ENCODE data around the gene PREX1. TPM values are rescaled to one million over a fixed set of nuclear protein-coding genes. Genes with fewer than 3 reads are reported as not detected.

Gene PREX1
- total and polyA plus RNA-seq, 9 donors = 16.7 to 32.5 (median 22.5) TPM

DNA sequence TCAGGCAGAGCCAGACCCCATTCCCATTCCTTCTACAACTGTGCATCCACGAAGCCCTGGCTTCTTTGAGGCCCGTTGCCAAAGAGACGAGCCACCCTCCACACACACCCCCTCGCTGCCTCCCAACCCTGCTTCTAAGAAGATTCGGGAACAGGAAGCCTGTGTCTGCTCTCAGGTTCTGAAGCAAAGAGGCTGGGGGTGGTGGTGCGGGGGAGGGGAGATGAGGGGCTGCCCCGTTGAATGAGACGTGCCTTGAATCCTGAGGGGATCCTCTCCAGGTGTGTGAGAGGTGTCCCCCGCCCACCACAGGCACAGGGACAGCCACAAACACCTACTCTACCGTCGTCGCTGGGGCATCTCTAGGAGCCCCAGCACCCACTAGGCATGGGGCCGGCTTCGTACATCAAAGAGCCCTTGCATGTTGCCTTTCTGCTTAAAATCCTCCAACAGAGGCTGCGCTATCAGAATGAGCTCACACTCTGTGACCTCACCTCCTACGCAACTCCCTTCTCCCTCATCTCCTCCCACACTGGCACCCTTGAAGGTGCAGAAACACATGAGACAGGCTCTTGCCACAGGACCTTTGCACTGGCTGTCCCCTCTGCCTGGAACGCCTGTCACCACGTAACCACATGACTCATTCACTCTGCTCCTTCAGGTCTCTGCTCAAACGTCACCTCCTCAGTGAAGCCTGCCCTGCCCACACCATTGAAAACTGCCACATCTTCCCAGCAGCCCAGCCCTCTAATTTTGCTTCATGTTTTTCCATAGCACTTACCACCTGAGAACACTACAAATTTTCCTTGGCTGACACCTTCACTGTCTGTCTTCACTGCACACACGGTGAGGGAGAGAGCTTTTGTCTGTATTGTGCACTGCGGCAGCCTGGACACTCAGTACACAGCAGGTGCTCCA lies 58.5 kb downstream of the PREX1 start:
- Histone ChIP-seq H3K9me3 (replicated peaks; ENCODE audit: control insufficient read depth, low read depth, low read length) (no peaks in the 10 kb centered on the region), H3K27me3 (ENCODE audit: control insufficient read depth, insufficient read depth, low read length) (no peaks in the 10 kb centered on the region), H3K36me3 (ENCODE audit: control insufficient read depth, insufficient read depth, low read length) (no peaks in the 10 kb centered on the region), H3K4me1 (ENCODE audit: control insufficient read depth, insufficient read depth, low read length) (peaks cover 10% of the 10 kb centered on the region), H3K27ac (ENCODE audit: low read length) (no peak overlapping the region), H3K4me3 (ENCODE audit: low read length) (no peak overlapping the region)
- DNase-seq = no peak
- 69% methylated on average over 13 of the region's 21 CpGs for WGBS (ENCODE audit: insufficient coverage)

DNA sequence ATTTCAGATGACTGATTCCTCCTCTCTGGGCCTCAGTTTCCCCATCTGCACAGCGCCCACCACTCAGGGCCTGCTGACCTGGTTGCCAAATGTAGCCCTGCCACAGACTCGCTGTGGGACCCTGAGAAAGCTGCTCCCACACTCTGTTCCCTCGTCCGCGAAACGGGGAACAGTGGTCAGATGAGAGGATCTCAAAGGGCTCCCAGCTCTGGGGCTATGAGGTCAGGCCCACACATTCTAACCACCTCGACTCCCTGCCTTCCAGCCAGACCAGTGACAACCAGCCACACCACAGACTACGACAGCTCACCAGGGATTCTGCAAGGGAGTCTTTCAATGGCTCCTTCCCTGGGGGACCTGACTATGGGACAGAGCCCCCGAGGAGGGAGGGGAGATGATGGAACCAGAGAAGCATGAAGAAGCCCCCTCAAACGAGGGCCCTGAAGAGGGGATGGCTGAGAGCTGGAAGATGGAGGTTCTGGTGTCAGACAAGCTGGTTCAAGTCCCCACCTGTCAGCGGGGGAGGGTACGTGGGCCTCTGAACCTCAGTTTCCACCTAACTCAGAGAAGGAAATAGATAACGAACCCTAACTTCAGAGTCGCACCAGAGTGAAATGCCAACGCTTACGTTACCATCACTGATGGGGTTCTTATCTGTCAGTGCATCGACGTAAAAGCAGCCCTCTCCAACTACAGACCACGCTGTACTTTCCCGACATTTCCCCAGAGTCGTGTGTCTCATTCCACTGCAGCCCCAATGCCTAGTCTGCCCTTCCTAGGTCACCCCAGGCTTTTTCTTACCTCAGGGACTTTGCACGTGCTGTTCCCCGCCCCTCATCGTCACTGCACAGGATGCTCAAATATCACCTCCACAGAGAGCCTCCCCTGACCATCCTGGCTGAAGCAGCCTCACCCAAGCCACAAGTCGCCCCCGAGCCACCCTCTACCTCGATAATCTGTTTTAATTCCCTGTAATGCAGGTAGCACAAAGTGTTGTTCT lies 60.5 kb downstream of the PREX1 start:
- DNase-seq = no peak
- no peak overlapping the region for H3K4me3 ChIP-seq (ENCODE audit: low read length)
- peaks cover 10% of the 10 kb centered on the region for H3K4me1 ChIP-seq (ENCODE audit: control insufficient read depth, insufficient read depth, low read length)
- no peak overlapping the region for H3K27ac ChIP-seq (ENCODE audit: low read length)
- H3K9me3 ChIP-seq (replicated peaks; ENCODE audit: control insufficient read depth, low read depth, low read length) = no peaks in the 10 kb centered on the region
- no peaks in the 10 kb centered on the region for H3K27me3 ChIP-seq (ENCODE audit: control insufficient read depth, insufficient read depth, low read length)
- H3K36me3 ChIP-seq (ENCODE audit: control insufficient read depth, insufficient read depth, low read length) = no peaks in the 10 kb centered on the region
- WGBS (ENCODE audit: insufficient coverage) = 84% methylated on average over 23 of the region's 27 CpGs

DNA sequence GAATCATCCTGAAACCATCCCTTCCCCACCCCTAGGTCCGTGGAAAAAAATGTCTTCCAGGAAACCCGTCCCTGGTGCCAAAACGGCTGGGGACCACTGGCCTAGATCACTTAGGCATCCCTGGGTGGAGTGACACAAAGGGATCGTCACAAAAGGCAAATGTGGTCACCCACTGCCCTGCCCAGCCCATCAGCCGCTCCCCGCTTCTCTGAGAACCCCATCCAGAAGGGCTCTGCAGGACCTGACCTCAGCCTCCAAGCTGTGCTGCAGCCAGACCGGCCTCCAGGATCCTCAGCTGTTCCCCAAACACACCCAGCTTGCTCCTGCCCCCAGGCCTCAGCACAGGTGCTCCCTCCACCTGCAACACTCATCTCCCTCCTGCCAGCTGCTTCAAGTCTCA lies 61.6 kb downstream of the PREX1 start:
- DNase-seq = no peak
- 89% methylated on average over 7 of the region's 7 CpGs for WGBS (ENCODE audit: insufficient coverage)
- H3K9me3 ChIP-seq (replicated peaks; ENCODE audit: control insufficient read depth, low read depth, low read length) = no peaks in the 10 kb centered on the region
- H3K36me3 ChIP-seq (ENCODE audit: control insufficient read depth, insufficient read depth, low read length) = no peaks in the 10 kb centered on the region
- no peak overlapping the region for H3K4me3 ChIP-seq (ENCODE audit: low read length)
- no peaks in the 10 kb centered on the region for H3K27me3 ChIP-seq (ENCODE audit: control insufficient read depth, insufficient read depth, low read length)
- peaks cover 6% of the 10 kb centered on the region for H3K4me1 ChIP-seq (ENCODE audit: control insufficient read depth, insufficient read depth, low read length)
- no peak overlapping the region for H3K27ac ChIP-seq (ENCODE audit: low read length)

DNA sequence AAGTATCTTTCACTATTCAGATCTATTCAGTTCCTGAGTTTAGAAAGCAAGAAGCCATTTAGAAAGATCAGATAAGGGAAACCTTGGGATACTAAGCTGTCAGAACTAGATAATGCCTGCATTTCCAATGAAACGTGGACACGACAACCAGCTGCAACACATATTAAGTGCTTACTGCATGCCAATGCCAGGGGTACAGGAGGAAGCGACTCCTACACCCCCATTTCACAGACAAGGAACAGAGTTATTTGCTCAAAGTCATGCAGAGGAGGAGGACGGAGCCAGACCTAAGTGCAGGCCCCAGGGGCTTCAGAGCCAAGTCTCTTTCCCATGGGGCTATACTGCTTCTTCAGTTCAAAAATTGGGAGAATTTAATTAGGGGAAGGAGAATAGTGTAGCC lies 62.4 kb downstream of the PREX1 start:
- Histone ChIP-seq H3K36me3 (ENCODE audit: control insufficient read depth, insufficient read depth, low read length) (no peaks in the 10 kb centered on the region), H3K27ac (ENCODE audit: low read length) (no peak overlapping the region), H3K9me3 (replicated peaks; ENCODE audit: control insufficient read depth, low read depth, low read length) (no peaks in the 10 kb centered on the region), H3K27me3 (ENCODE audit: control insufficient read depth, insufficient read depth, low read length) (no peaks in the 10 kb centered on the region), H3K4me3 (ENCODE audit: low read length) (no peak overlapping the region), H3K4me1 (ENCODE audit: control insufficient read depth, insufficient read depth, low read length) (peaks cover 3% of the 10 kb centered on the region)
- WGBS (ENCODE audit: insufficient coverage) = 86% methylated on average over 2 of the region's 4 CpGs
- no peak for DNase-seq

DNA sequence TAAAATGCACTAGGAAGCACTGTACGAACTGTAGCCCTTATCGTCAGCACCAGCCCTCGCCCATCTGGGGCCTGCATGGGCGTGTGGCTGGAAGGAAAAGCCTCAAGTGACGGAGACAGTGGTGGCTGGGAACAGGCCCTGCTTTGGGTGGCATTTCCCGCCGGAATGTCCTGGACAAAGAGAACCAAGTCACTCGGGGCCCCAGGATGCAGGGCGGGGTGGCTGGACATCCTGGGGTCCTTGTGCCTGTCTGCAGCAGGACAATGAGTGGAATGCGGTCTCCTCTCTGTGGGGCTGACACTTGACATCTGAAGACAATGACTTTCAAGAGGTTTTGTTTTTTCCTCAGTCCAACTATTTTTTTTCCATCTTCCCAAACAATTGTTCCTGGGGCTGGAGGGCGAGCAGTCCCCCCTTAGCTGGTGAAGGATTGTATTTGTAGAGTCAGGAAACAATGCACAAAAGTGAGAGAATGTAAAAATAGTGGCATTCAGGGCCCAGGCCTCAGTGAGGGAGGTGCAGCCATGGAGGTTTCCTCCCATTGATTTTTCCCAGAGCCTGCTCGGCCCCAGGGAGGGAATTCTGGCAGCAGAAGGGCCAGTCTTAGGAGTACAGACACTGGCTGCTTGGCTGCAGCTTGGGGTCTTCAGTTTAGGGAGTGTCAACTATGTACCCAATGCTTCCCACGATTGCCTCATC lies 64.4 kb downstream of the PREX1 start:
- Histone ChIP-seq H3K4me3 (ENCODE audit: low read length) (no peak overlapping the region), H3K9me3 (replicated peaks; ENCODE audit: control insufficient read depth, low read depth, low read length) (no peaks in the 10 kb centered on the region), H3K36me3 (ENCODE audit: control insufficient read depth, insufficient read depth, low read length) (no peaks in the 10 kb centered on the region), H3K4me1 (ENCODE audit: control insufficient read depth, insufficient read depth, low read length) (peaks cover 3% of the 10 kb centered on the region), H3K27ac (ENCODE audit: low read length) (peak overlapping the region; percentile 18), H3K27me3 (ENCODE audit: control insufficient read depth, insufficient read depth, low read length) (no peaks in the 10 kb centered on the region)
- no peak for DNase-seq
- WGBS (ENCODE audit: insufficient coverage) = 74% methylated on average over 11 of the region's 13 CpGs

DNA sequence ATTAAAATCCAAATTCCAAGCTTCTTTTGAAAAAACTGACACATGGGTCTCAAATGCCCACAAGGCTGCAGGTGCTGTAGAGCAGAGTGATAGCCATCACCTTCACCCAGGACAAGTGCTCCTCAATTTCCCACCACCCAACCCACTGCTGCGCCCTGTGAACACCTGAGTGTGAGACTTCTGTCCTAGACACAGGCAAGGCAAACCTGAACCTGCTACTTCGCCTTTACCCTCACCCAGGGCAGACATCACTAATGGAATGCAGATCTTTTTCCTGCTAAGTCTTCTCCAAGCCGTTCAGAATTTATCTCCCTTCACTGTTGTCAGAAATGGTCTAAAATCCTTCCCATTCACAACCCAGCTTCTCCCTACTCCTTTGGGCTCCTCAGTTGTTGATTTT lies 65.9 kb downstream of the PREX1 start:
- Histone ChIP-seq H3K27ac (ENCODE audit: low read length) (peak overlapping the region; percentile 55), H3K9me3 (replicated peaks; ENCODE audit: control insufficient read depth, low read depth, low read length) (no peaks in the 10 kb centered on the region), H3K36me3 (ENCODE audit: control insufficient read depth, insufficient read depth, low read length) (no peaks in the 10 kb centered on the region), H3K4me1 (ENCODE audit: control insufficient read depth, insufficient read depth, low read length) (peaks cover 3% of the 10 kb centered on the region), H3K4me3 (ENCODE audit: low read length) (no peak overlapping the region), H3K27me3 (ENCODE audit: control insufficient read depth, insufficient read depth, low read length) (no peaks in the 10 kb centered on the region)
- 100% methylated on average over 2 of the region's 3 CpGs for WGBS (ENCODE audit: insufficient coverage)
- no peak for DNase-seq

DNA sequence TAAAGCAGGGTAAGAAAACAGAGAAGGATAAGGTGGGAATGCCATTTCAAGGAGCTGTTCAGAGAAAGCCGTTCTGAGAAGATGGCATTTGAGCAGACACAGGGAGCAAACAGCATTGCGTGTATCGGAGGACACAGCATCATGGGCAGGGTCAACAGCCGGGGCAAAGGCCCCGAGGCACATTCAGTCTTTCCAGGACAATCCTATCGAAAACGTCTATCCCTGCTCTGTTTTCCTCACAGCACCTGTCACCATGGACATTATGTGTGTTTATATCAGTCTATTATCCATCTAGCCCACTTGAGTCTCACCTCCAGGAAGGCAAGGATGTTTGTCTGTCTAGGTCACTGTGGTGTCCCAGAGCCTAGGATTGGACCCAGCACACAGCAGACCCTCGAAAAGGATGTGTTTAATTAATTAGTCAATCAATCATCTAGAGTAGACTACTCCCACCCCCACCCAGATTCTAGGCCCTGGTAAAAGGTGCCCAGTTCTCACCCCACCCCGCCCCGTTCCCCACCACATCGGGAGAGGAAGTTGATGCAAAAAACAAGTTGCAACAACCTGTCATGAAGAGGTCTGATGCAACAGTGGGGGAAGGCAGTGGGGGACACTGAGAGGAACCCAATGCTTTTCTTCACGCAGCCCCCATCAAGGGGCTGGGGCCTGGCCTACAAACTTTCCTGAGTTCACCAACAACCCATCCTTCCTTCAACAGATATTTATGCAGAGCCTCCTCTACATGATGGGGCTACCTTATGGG lies 66.6 kb downstream of the PREX1 start:
- no peak overlapping the region for H3K4me3 ChIP-seq (ENCODE audit: low read length)
- no peak for DNase-seq
- H3K36me3 ChIP-seq (ENCODE audit: control insufficient read depth, insufficient read depth, low read length) = no peaks in the 10 kb centered on the region
- WGBS (ENCODE audit: insufficient coverage) = 80% methylated on average over 4 of the region's 12 CpGs
- peaks cover 3% of the 10 kb centered on the region for H3K4me1 ChIP-seq (ENCODE audit: control insufficient read depth, insufficient read depth, low read length)
- no peaks in the 10 kb centered on the region for H3K27me3 ChIP-seq (ENCODE audit: control insufficient read depth, insufficient read depth, low read length)
- no peaks in the 10 kb centered on the region for H3K9me3 ChIP-seq (replicated peaks; ENCODE audit: control insufficient read depth, low read depth, low read length)
- H3K27ac ChIP-seq (ENCODE audit: low read length) = peak overlapping the region; percentile 77

DNA sequence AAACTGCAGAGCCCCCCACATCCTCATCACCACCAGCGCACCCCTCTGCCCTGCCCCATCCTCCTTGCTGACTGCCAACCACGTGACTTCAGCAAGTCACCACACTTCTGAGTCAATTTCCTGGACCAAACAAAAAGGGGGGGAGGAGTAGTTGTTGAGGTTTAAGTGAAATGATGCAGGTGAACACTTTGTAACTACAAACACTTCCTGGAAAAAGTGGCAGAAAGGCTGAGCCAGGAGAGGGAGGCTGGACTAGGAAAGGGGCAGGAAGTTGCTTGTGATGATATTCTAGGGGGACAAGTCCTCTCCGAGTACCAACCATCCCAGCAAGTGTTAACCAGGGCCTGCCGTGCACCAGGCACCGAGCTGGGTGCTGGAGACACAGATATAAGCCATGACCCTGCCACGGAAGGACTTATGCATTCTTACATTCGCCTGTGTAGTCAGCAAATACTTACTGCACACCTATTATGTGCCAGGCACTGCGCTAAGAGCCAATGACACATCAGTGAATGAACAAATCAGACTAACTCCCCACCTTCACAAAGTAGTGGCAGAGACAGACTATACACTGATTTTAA lies 67.3 kb downstream of the PREX1 start:
- Histone ChIP-seq H3K4me1 (ENCODE audit: control insufficient read depth, insufficient read depth, low read length) (peaks cover 3% of the 10 kb centered on the region), H3K4me3 (ENCODE audit: low read length) (no peak overlapping the region), H3K36me3 (ENCODE audit: control insufficient read depth, insufficient read depth, low read length) (no peaks in the 10 kb centered on the region), H3K27me3 (ENCODE audit: control insufficient read depth, insufficient read depth, low read length) (no peaks in the 10 kb centered on the region), H3K9me3 (replicated peaks; ENCODE audit: control insufficient read depth, low read depth, low read length) (peaks cover under 1% of the 10 kb centered on the region), H3K27ac (ENCODE audit: low read length) (peak overlapping the region; percentile 77)
- peak; percentile 44 for DNase-seq
- whole genome bisulfite sequencing (ENCODE audit: insufficient coverage) = 37% methylated on average over 5 of the region's 8 CpGs

DNA sequence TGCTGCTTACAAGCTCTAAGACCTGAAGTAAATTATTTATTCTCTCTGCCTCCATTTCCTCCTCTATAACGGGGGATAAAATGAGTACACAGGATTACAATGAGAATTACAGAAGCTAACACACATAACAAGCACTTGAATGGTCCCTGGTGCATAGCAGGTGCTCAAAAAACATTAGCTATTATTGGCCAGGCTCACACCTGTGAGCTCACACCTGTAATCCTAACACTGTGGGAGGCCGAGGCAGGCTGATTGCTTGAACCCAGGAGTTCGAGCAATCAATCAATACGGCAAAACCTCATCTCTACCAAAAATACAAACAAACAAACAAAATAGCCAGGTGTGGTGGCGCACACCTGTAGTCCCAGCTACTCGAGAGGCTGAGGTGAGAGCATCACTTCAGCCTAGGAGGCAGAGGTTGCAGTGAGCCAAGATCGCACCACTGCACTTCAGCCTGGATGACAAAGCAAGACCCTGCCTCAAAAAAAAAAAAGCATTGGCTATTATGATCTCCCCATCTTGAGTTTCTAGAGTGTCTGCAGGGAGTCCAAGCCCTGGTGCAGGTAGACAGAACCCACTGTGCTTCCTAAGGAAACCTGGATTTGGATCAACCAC lies 68.1 kb downstream of the PREX1 start:
- H3K4me1 ChIP-seq (ENCODE audit: control insufficient read depth, insufficient read depth, low read length) = peaks cover 3% of the 10 kb centered on the region
- H3K9me3 ChIP-seq (replicated peaks; ENCODE audit: control insufficient read depth, low read depth, low read length) = peaks cover 5% of the 10 kb centered on the region
- DNase-seq = no peak
- H3K36me3 ChIP-seq (ENCODE audit: control insufficient read depth, insufficient read depth, low read length) = no peaks in the 10 kb centered on the region
- H3K4me3 ChIP-seq (ENCODE audit: low read length) = no peak overlapping the region
- H3K27me3 ChIP-seq (ENCODE audit: control insufficient read depth, insufficient read depth, low read length) = no peaks in the 10 kb centered on the region
- H3K27ac ChIP-seq (ENCODE audit: low read length) = peak overlapping the region; percentile 77
- 97% methylated on average over 6 of the region's 7 CpGs for WGBS (ENCODE audit: insufficient coverage)
